ENCODE results near the gene TRIM2. TPM values are rescaled to one million over a fixed set of nuclear protein-coding genes. Genes with fewer than 3 reads are reported as not detected.
A peak's percentile ranks its signal among the peaks of the same experiment; 100 is the strongest.

Gene TRIM2
- total and polyA plus RNA-seq, 11 donors = 5.5 to 30.5 (median 18.5) TPM

DNA sequence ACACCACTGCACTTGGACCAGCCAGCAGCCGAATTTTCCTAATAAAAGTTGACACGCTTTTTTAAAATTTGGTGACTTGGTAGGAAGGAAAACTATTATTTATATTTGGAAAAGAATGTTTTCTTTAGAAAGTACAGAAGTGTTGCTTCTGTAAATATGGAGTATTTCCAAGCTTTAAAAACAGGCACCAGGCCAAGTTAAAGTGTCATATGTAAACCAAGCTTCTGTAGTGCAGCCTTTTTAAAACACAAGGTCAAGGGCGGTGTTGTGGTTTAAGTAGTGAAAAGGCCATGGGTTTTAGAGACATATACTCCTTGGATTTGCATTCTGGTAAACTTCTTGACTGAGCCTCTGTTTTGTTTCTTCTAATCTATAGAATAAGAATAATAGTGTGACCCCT, 62.7 kb downstream of the TRIM2 start:
- DNase-seq (no peak), ATAC-seq (peak in 2 of 4 donors; percentile 49 to 58)
- Histone ChIP-seq H3K4me3 (no peak overlapping the region), H3K36me3 (peaks cover 0 to 17% (median 0%) of the 10 kb centered on the region in 9 donors), H3K27me3 (no peaks in the 10 kb centered on the region), H3K4me1 (peaks cover 0 to 24% (median 4%) of the 10 kb centered on the region in 12 donors), H3K27ac (no peak overlapping the region), H3K9me3 (peaks cover 0 to 9% (median under 1%) of the 10 kb centered on the region in 12 donors)
- TF ChIP-seq, protein P1, sequence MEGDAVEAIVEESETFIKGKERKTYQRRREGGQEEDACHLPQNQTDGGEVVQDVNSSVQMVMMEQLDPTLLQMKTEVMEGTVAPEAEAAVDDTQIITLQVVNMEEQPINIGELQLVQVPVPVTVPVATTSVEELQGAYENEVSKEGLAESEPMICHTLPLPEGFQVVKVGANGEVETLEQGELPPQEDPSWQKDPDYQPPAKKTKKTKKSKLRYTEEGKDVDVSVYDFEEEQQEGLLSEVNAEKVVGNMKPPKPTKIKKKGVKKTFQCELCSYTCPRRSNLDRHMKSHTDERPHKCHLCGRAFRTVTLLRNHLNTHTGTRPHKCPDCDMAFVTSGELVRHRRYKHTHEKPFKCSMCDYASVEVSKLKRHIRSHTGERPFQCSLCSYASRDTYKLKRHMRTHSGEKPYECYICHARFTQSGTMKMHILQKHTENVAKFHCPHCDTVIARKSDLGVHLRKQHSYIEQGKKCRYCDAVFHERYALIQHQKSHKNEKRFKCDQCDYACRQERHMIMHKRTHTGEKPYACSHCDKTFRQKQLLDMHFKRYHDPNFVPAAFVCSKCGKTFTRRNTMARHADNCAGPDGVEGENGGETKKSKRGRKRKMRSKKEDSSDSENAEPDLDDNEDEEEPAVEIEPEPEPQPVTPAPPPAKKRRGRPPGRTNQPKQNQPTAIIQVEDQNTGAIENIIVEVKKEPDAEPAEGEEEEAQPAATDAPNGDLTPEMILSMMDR (IDR thresholded peaks at IDR 0.05) = no peak
- no peak for TF ChIP-seq POLR2A (IDR thresholded peaks at IDR 0.05)
- intact Hi-C loops (cut with DNase I) = no loop called here
- 71 to 77% (median 75%) methylated on average over 3 of the region's 3 CpGs for WGBS, 4 donors

DNA sequence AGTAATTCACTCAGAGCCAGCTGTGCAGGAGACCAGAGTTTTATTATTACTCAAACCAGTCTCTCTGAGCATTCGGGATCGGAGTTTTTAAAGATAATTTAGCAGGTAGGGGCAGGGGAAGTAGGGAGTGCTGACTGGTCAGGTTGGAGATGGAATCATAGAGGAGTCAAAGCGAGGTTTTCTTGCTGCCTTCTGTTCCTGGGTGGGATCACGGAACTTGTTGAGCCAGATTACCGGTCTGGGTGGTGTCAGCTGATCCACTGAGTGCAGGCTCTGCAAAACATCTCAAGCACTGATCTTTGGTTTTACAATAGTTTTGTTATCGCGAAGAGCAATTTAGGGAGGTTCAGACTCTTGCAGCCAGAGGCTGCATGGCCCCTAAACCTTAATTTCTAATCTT, 63.6 kb downstream of the TRIM2 start:
- intact Hi-C loops (cut with DNase I) = no loop called here
- 80 to 85% (median 83%) methylated on average over 7 of the region's 7 CpGs for WGBS, 4 donors
- TF ChIP-seq, protein P1 (IDR thresholded peaks at IDR 0.05) = no peak
- no peak for TF ChIP-seq POLR2A (IDR thresholded peaks at IDR 0.05)
- H3K27ac ChIP-seq = no peak overlapping the region
- ATAC-seq = no peak
- no peaks in the 10 kb centered on the region for H3K27me3 ChIP-seq
- peaks cover 0 to under 1% (median 0%) of the 10 kb centered on the region in 12 donors for H3K9me3 ChIP-seq
- H3K4me3 ChIP-seq = no peak overlapping the region
- peaks cover 0 to 23% (median 0%) of the 10 kb centered on the region in 9 donors for H3K36me3 ChIP-seq
- no peak for DNase-seq
- H3K4me1 ChIP-seq = peaks cover 0 to 24% (median 4%) of the 10 kb centered on the region in 12 donors

DNA sequence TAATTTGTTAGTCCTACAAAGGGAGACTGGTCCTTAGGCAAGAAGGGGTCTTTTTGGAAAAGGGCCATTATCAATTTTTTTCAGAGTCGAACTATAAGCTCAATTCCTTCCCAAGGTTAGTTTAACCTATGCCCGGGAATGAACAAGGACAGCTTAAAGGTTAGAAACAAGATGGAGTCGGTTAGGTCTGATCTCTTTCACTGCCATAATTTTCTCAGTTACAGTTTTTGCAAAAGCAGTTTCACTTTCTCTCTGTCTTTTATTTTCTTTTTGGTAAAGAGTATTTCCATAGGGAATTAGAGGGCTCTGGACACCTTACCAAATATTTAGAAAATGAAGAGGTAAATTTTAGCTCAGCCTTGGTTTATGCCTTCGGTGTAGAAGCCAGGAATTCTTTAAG, 64.1 kb downstream of the TRIM2 start:
- no peak for TF ChIP-seq POLR2A (IDR thresholded peaks at IDR 0.05)
- TF ChIP-seq, protein P1 (IDR thresholded peaks at IDR 0.05) = no peak
- ATAC-seq = no peak
- no peak overlapping the region for H3K4me3 ChIP-seq
- H3K27ac ChIP-seq = no peak overlapping the region
- DNase-seq = no peak
- intact Hi-C loops (cut with DNase I) = no loop called here
- H3K4me1 ChIP-seq = peaks cover 0 to 24% (median 4%) of the 10 kb centered on the region in 12 donors
- WGBS, 4 donors = 73 to 86% (median 76%) methylated on average over 4 of the region's 4 CpGs
- H3K36me3 ChIP-seq = peaks cover 0 to 23% (median 0%) of the 10 kb centered on the region in 9 donors
- no peaks in the 10 kb centered on the region for H3K9me3 ChIP-seq
- no peaks in the 10 kb centered on the region for H3K27me3 ChIP-seq

GRCh38 chr4:153269218-153269990, 65.2 kb downstream of the TRIM2 start:
- no peak for ATAC-seq
- no peak overlapping the region for H3K27ac ChIP-seq

More at GRCh38 chr4:153269218-153269990, 65.2 kb downstream of the TRIM2 start:
- TF ChIP-seq, protein P1 (IDR thresholded peaks at IDR 0.05) = no peak
- no peak for TF ChIP-seq POLR2A (IDR thresholded peaks at IDR 0.05)
- WGBS, 4 donors = 86 to 96% (median 94%) methylated on average over 5 of the region's 5 CpGs
- no peaks in the 10 kb centered on the region for H3K27me3 ChIP-seq
- H3K4me3 ChIP-seq = no peak overlapping the region
- DNase-seq = no peak
- H3K9me3 ChIP-seq = no peaks in the 10 kb centered on the region
- intact Hi-C loops (cut with DNase I) = no loop called here
- peaks cover 0 to 24% (median 4%) of the 10 kb centered on the region in 12 donors for H3K4me1 ChIP-seq
- peaks cover 0 to 23% (median 0%) of the 10 kb centered on the region in 9 donors for H3K36me3 ChIP-seq

Data from heart left ventricle (tissue), 16 donors.